Pancreas (tissue), 10 donors: Measurements from ENCODE around the gene OR4F15. TPM values are rescaled to one million over a fixed set of nuclear protein-coding genes. Genes with fewer than 3 reads are reported as not detected.

Source experiments
- ATAC-seq, 4 donors: fragments of 200-7000 bp; cut with Tn5 transposase; one replicate each; pipeline versions ENCODE4 v1.8.0 to v1.9.1; 2020; ENCODE audit warnings: mild to moderate bottlenecking in 4 of 4, moderate library complexity in 4 of 4
- DNase-seq, 6 donors: peaks; one replicate each; pipeline ENCODE4 v3.0.0-alpha.2; 2020
- FAIRE-seq: peaks from 2 replicates; lab custom pipeline; 2012; peaks lifted over from hg19 to GRCh38; lab: Jason Lieb, UNC
- H3K27ac ChIP-seq, 4 donors: fragments of 200-600 bp; sonication (generic); 1 replicate in 3 of 4; 2 replicates in 1 of 4; pipeline versions ENCODE4 v1.5.0 to v1.8.0; 2020
- H3K27me3 ChIP-seq, 4 donors: fragments of 200-600 bp; one replicate each; pipeline ENCODE4 v1.8.0; 2021
- H3K36me3 ChIP-seq, 3 donors: fragments of 200-600 bp; sonication (generic) in 1 of 3; one replicate each; pipeline versions ENCODE4 v1.5.0 to v1.8.0; 2020 to 2021
- H3K4me1 ChIP-seq, 3 donors: fragments of 200-600 bp; one replicate each; pipeline ENCODE4 v1.8.0; 2021
- H3K4me3 ChIP-seq, 4 donors: fragments of 200-600 bp; sonication (generic) in 2 of 4; one replicate each; pipeline versions ENCODE4 v1.5.0 to v1.8.0; 2020 to 2021
- H3K9me3 ChIP-seq, 4 donors: fragments of 200-600 bp; one replicate each; pipeline ENCODE4 v1.8.0; 2021
- WGBS, 2 donors: extraction: QIAGEN DNeasy Blood & Tissue Kit; methylation state at CpG; one replicate each; pipeline ENCODE4 v1.1.7; 2013; 5-methylcytosine and 5-hydroxymethylcytosine counted together
- intact Hi-C, 3 donors: fragments of 100-400 bp; cut with DNase I; formaldehyde crosslinking; loops; one replicate each; pipeline versions ENCODE4 v1.11.1 to v1.14.2; 2022
- polyA plus RNA-seq, 2 donors: library from polyadenylated mRNA; stranded (reverse); fragments of 200-250 nt; gene quantifications; one replicate each; pipeline ENCODE4 v1.2.3, GENCODE V29; 2013
- total RNA-seq, 6 donors: library from RNA; stranded (reverse); fragmentation: NEBNext Ultra II Directional in 4 of 6; extraction: Animal tissue kit (Norgen Biotek cat#: 25700) in 4 of 6; gene quantifications; one replicate each; pipeline versions ENCODE4 v1.2.1 to v1.2.4, GENCODE V29; 2021 to 2023
- TF ChIP-seq, protein P1 (sequence below), 4 donors: fragments of 200-600 bp; sonication (generic) in 3 of 4; IDR thresholded peaks; one replicate each; pipeline versions ENCODE4 v1.5.0 to v1.8.0; 2021; ENCODE audit warnings: antibody characterized with exemption in 4 of 4
- donor health status: healthy with polysubstance abuse.
- donor health status: DM: no; HTN: no; CAD: no; lungs with moderate emphysema.
- donor health status: DM: no; HTN: no; CAD: no.
- donor health status: control.
- donor health status: control.
- donor health status: Bipolar disorder and iron deficiency.
- donor health status: DM: yes; HTN: yes; CAD: no.
- donor health status: DM: no; HTN: no; CAD: no.
- donor health status: DM: no; HTN: no; CAD: no.
- donor health status: DM: yes; HTN: yes; CAD: no.

OR4F15 gene
- total and polyA plus RNA-seq, 8 donors, result not detected

- 62 to 71% methylated on average over 10 of the region's 10 CpGs for WGBS, 2 donors
Measured at GRCh38 chr15:101807345-101807945, 4.6 kb upstream of the OR4F15 start.

DNA sequence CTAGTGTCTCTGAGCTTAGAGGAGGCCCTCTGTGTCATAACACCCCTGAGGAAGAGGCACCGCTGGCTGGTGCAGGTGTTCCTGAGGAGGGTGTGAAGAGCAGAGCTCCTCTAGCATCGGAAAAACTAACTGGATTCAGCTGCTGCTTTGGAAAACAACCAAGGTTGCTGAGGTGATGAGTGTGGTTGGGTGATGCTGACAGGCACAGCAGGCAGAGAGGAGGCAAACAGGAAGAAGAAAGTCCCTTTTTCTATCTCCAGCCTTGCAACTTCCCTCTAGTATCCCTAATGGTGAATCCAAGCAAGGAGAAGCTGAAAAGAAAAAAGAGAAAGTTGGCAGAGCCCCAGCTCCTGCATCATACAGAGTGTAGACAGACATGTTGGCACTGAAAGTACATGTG, 3.8 kb upstream of the OR4F15 start:
- FAIRE-seq, result no peak
- no peak for DNase-seq
- no peak overlapping the region for H3K27ac ChIP-seq
- TF ChIP-seq, protein P1, sequence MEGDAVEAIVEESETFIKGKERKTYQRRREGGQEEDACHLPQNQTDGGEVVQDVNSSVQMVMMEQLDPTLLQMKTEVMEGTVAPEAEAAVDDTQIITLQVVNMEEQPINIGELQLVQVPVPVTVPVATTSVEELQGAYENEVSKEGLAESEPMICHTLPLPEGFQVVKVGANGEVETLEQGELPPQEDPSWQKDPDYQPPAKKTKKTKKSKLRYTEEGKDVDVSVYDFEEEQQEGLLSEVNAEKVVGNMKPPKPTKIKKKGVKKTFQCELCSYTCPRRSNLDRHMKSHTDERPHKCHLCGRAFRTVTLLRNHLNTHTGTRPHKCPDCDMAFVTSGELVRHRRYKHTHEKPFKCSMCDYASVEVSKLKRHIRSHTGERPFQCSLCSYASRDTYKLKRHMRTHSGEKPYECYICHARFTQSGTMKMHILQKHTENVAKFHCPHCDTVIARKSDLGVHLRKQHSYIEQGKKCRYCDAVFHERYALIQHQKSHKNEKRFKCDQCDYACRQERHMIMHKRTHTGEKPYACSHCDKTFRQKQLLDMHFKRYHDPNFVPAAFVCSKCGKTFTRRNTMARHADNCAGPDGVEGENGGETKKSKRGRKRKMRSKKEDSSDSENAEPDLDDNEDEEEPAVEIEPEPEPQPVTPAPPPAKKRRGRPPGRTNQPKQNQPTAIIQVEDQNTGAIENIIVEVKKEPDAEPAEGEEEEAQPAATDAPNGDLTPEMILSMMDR (IDR thresholded peaks at IDR 0.05), result no peak
- no peaks in the 10 kb centered on the region for H3K36me3 ChIP-seq
- no peak overlapping the region for H3K4me3 ChIP-seq
- H3K27me3 ChIP-seq, result no peaks in the 10 kb centered on the region
- H3K9me3 ChIP-seq, result no peaks in the 10 kb centered on the region
- no peak for ATAC-seq
- H3K4me1 ChIP-seq, result no peaks in the 10 kb centered on the region
- intact Hi-C loops, result no loop called here
- 41 to 59% methylated on average over 2 of the region's 2 CpGs for WGBS, 2 donors

More at GRCh38 chr15:101807345-101807945, 4.6 kb upstream of the OR4F15 start:
- Histone ChIP-seq H3K27ac (no peak overlapping the region), H3K27me3 (no peaks in the 10 kb centered on the region), H3K4me3 (no peak overlapping the region), H3K36me3 (no peaks in the 10 kb centered on the region), H3K4me1 (no peaks in the 10 kb centered on the region), H3K9me3 (no peaks in the 10 kb centered on the region)
- DNase-seq (no peak), ATAC-seq (no peak), FAIRE-seq (no peak)
- intact Hi-C loops, result no loop called here
- TF ChIP-seq, protein P1 (IDR thresholded peaks at IDR 0.05), result no peak

- H3K4me3 ChIP-seq, result no peak overlapping the region
- intact Hi-C loops, result no loop called here
- H3K36me3 ChIP-seq, result no peaks in the 10 kb centered on the region
- ATAC-seq, result no peak
- no peak for DNase-seq
- H3K27me3 ChIP-seq, result no peaks in the 10 kb centered on the region
- no peaks in the 10 kb centered on the region for H3K4me1 ChIP-seq
- TF ChIP-seq, protein P1 (IDR thresholded peaks at IDR 0.05), result no peak
- no peaks in the 10 kb centered on the region for H3K9me3 ChIP-seq
- H3K27ac ChIP-seq, result no peak overlapping the region
- no peak for FAIRE-seq
- WGBS, 2 donors, result 79 to 91% methylated on average over 1 of the region's 1 CpG
Measured at GRCh38 chr15:101810456-101810855, 1.5 kb upstream of the OR4F15 start.

DNA sequence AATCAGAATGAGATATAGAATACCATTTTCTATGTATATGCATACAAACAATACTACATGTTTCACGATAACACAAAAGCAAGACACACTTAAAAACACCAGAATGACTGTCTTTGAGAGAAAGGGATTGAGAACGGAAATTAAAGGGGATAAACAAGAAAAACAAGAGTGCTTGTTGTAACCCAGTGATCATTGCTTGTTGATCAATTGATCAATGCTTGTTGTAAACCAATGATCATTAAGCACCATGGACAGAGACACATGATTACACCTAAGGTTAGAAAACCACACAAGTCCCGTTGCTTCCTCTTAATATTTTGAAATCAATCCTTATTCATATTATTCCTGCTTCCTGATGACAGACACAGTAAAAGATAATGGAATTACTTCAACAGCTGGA, 1.1 kb upstream of the OR4F15 start:
- ATAC-seq (no peak), FAIRE-seq (no peak), DNase-seq (no peak)
- TF ChIP-seq, protein P1 (IDR thresholded peaks at IDR 0.05), result no peak
- H3K9me3 ChIP-seq, result no peaks in the 10 kb centered on the region
- no peak overlapping the region for H3K27ac ChIP-seq
- no peaks in the 10 kb centered on the region for H3K27me3 ChIP-seq
- H3K4me1 ChIP-seq, result no peaks in the 10 kb centered on the region
- WGBS, 2 donors, result 40 to 48% methylated on average over 3 of the region's 3 CpGs
- H3K36me3 ChIP-seq, result no peaks in the 10 kb centered on the region
- no peak overlapping the region for H3K4me3 ChIP-seq
- intact Hi-C loops, result no loop called here

DNA sequence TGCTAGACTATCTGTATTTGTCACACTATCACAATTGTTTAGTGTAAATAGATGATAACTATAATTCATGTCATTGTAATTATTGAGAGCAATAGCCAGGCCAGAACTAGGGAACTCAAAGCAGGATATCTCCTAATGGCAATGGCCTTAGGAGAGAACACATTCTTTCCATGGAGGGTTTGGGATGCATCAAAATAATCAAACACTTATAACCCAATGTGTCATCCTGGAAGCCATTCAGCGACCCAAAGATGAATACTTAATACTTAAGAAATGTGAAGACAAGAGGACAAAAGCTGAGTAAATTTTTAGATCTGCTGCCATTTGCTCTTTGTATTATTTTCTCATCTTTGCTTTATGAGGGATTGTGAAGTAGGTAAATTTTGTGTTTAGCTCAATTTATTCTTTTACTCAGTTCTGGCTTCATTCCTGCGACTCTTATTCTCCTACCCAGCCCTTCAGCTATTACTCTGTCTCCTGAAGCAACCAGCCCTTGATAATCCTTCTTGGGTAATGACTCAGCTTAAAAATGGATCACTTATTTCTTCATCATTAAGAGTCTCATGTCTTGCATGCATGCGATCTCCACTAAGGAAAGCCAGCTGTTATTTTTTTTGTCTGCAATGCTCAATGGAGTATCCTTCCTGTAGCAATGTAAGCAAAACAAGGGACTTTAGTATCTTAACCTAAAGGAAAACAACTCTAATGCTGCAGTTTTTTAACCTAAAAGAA, 2.0 kb downstream of the OR4F15 start:
- Histone ChIP-seq H3K27me3 (peaks cover 0 to 7% (median 0%) of the 10 kb centered on the region in 4 donors), H3K36me3 (no peaks in the 10 kb centered on the region), H3K27ac (no peak overlapping the region), H3K4me1 (no peaks in the 10 kb centered on the region), H3K9me3 (no peaks in the 10 kb centered on the region), H3K4me3 (no peak overlapping the region)
- DNase-seq (no peak), FAIRE-seq (no peak), ATAC-seq (no peak)
- TF ChIP-seq, protein P1 (IDR thresholded peaks at IDR 0.05), result no peak
- intact Hi-C loops, result no loop called here
- 57 to 71% methylated on average over 3 of the region's 3 CpGs for WGBS, 2 donors
